Endothelial cell of umbilical vein (primary cell): ENCODE results near the gene CDK6.
A peak's percentile ranks its signal among the peaks of the same experiment; 100 is the strongest.

ENCODE experiments used
- EZH2 ChIP-seq: IDR thresholded peaks from 2 replicates; pipeline ENCODE4 v1.6.1; 2012; ENCODE audit warnings: borderline replicate concordance, low read depth, mild to moderate bottlenecking, moderate library complexity, low read length, inconsistent platforms; ENCODE audit not compliant: severe bottlenecking
- FOS ChIP-seq: IDR thresholded peaks from 2 replicates; pipeline ENCODE4 v1.6.1; 2011; ENCODE audit warnings: mild to moderate bottlenecking, low read length, moderate library complexity, borderline replicate concordance; ENCODE audit not compliant: insufficient read depth
- JUN ChIP-seq: IDR thresholded peaks from 2 replicates; pipeline ENCODE4 v1.6.1; 2011; ENCODE audit warnings: borderline replicate concordance, low read depth; ENCODE audit not compliant: insufficient read length, insufficient read depth
- MYC ChIP-seq: IDR thresholded peaks from one replicate; pipeline ENCODE4 v1.6.1; 2011; ENCODE audit warnings: mild to moderate bottlenecking, low read depth, low read length
- POLR2A ChIP-seq: IDR thresholded peaks from 2 replicates; pipeline ENCODE4 v1.6.1; 2012; ENCODE audit warnings: low read depth, mild to moderate bottlenecking, control low read depth, low read length
- POLR2AphosphoS5 ChIP-seq: IDR thresholded peaks from 2 replicates; pipeline ENCODE4 v1.6.1; 2012; ENCODE audit warnings: low read depth, mild to moderate bottlenecking, control low read depth, low read length, moderate library complexity; ENCODE audit not compliant: insufficient read depth
- TF ChIP-seq, protein P1 (sequence below), 2 donors: IDR thresholded peaks; 1 replicate in 1 of 2; 2 replicates in 1 of 2; pipeline ENCODE4 v1.5.1; 2011; ENCODE audit warnings: low read length in 2 of 2, mild to moderate bottlenecking in 2 of 2, moderate library complexity in 2 of 2, control low read depth in 1 of 2, inconsistent platforms in 1 of 2, low read depth in 1 of 2; ENCODE audit not compliant: insufficient read depth in 1 of 2; ENCODE audit errors: extremely low read depth in 1 of 2
- TF ChIP-seq, protein P2 (sequence below): IDR thresholded peaks from 2 replicates; pipeline ENCODE4 v1.6.1; 2011; ENCODE audit not compliant: insufficient read depth, insufficient read length

DNA sequence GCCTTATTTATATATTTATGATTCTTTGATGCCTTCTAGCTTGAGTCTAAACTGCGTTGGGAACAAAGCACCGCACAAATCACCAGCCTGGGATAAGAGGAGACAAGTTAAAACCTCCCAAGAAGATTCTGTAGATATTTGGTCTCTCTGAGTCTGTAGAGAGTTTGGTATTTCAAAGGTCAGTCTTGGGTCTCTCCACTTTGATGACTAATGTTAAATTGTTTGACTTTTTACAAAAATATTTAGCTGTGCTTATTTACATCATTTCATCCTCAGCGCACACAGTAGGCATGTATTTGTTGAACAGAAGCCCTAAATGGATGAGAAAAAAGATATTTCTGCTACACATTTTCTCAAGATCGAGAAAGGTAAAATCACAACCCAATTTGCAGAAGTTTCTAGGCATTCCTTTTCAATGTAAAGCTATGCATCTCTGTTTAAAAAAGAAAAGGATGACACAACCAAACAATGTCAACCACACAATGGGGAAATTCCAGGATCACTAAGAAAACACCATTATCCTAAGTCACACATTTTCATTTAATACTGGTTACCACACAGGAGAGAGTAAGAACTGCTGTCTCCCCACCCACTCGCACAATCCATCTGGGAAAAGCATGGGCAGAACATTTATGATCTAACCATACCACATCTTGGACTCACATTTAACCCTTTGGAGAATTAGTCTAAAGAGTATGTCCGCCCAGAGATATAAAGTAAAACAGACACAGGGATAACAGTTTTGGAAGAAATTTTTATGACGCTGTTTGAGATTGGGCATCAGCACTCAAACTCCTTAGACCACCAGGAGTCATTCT lies 4.4 kb downstream of the CDK6 start:
- no peak for TF ChIP-seq EZH2
- TF ChIP-seq, protein P1, sequence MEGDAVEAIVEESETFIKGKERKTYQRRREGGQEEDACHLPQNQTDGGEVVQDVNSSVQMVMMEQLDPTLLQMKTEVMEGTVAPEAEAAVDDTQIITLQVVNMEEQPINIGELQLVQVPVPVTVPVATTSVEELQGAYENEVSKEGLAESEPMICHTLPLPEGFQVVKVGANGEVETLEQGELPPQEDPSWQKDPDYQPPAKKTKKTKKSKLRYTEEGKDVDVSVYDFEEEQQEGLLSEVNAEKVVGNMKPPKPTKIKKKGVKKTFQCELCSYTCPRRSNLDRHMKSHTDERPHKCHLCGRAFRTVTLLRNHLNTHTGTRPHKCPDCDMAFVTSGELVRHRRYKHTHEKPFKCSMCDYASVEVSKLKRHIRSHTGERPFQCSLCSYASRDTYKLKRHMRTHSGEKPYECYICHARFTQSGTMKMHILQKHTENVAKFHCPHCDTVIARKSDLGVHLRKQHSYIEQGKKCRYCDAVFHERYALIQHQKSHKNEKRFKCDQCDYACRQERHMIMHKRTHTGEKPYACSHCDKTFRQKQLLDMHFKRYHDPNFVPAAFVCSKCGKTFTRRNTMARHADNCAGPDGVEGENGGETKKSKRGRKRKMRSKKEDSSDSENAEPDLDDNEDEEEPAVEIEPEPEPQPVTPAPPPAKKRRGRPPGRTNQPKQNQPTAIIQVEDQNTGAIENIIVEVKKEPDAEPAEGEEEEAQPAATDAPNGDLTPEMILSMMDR (IDR thresholded peaks at IDR 0.05; ENCODE audit: extremely low read depth in 1 of 2, insufficient read depth in 1 of 2, low read depth in 1 of 2, low read length in 2 of 2): no peak
- no peak for TF ChIP-seq POLR2A
- no peak for TF ChIP-seq POLR2AphosphoS5
- TF ChIP-seq MYC: no peak
- TF ChIP-seq, protein P2, sequence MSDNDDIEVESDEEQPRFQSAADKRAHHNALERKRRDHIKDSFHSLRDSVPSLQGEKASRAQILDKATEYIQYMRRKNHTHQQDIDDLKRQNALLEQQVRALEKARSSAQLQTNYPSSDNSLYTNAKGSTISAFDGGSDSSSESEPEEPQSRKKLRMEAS: no peak
- peak; percentile 28 for TF ChIP-seq JUN
- TF ChIP-seq FOS: peak; percentile 36
